ENCODE results near the gene UQCRHL.
A peak's percentile ranks its signal among the peaks of the same experiment; 100 is the strongest.
"Not testable (repeated sequence)": the region's sequence is repeated elsewhere in the genome, so short reads cannot be mapped to it uniquely, and the experiment has no call there.

UQCRHL gene

GRCh38 chr1:15835205-15835740, 27.8 kb upstream of the UQCRHL start:
- DNase-seq: peak in 1 of 2 experiments; percentile 36

- DNase-seq: peak; percentile 89 to 91
Observed at GRCh38 chr1:15834406-15835204, 27.2 kb upstream of the UQCRHL start.

- DNase-seq: no peak
Observed at GRCh38 chr1:15833842-15834405, 26.5 kb upstream of the UQCRHL start.

DNA sequence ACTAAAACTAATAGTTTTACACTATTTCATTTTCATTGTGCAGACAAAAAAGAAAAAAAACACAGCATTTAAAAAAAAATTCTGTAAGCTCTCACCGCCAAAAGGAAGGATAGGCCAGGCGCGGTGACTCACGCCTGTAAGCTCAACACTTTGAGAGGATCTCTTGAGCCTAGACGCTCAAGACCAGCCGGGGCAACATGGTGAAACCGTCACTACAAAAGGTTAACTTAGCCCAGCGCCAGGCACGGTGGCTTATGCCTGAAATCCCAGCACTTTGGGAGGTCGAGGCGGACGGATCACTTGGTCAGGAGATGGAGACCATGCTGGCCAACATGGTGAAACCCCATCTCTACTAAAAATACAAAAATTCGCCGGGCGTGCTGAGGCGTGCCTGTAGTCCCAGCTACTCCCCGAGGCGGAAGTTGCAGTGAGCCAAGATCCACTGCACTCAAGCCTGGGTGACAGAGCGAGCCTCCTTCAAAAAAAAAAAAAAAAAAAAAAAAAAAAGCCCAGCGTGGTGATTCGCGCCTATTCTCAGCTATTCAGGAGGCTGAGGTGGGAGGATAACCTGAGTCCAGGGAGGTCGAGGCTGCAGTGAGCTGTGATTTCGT, 25.7 kb upstream of the UQCRHL start:
- DNase-seq: no peak

GRCh38 chr1:15830258-15830657, 22.8 kb upstream of the UQCRHL start:
- DNase-seq: no peak

DNA sequence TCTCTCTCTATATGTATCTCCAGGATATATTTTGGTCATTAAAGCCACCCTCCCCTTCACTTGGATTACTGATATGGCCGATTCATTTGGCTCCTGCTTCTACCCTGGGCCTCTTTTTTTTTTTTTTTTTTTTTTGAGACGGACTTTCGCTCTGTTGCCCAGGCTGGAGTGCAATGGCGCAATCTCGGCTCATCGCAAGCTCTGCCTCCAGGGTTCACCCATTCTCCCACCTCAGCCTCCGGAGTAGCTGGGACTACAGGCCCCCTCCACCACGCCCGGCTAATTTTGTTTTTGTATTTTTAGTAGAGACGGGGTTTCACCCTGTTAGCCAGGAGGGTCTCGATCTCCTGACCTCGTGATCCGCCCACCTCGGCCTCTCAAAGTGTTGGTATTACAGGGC, 21.5 kb upstream of the UQCRHL start:
- DNase-seq: not testable (repeated sequence)

DNA sequence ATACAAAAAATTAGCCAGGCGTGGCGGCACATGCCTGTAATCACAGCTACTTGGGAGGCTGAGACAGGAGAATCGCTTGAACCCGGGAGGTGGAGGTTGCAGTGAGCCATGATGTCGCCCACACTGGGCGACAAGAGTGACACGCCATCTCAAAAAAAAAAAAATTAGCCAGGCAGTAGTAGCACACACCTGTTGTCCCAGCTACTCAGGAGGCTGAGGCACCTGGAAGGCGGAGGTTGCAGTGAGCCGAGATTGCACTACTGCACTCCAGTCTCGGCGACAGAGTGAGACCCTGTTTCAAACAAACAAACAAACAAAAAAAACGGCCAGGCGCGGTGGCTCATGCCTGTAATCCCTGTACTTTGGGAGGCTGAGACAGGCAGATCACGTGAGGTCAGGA, 20.1 kb upstream of the UQCRHL start:
- DNase-seq: not testable (repeated sequence)

GRCh38 chr1:15826810-15827507, 19.5 kb upstream of the UQCRHL start:
- no peak for DNase-seq

GRCh38 chr1:15825800-15826199, 18.4 kb upstream of the UQCRHL start:
- no peak for DNase-seq

DNA sequence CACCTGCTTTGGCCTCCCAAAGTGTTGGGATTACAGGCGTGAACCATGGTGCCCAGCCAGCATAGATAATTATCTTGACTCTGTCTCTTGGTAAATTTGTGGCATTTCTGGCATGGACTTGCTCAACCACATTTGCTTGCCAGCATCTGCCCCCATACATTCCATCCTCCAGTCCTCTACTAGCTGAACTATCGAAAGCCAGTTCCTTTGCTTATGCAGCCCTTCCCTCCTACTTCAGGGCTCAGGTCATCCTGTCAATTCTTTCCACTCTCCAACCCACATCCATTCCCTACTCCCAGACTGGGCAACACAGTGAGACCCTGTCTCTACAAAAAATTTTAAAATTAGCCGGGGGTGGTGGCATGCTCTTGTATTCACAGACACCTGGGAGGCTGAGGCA, 13.0 kb upstream of the UQCRHL start:
- DNase-seq: no peak

DNA sequence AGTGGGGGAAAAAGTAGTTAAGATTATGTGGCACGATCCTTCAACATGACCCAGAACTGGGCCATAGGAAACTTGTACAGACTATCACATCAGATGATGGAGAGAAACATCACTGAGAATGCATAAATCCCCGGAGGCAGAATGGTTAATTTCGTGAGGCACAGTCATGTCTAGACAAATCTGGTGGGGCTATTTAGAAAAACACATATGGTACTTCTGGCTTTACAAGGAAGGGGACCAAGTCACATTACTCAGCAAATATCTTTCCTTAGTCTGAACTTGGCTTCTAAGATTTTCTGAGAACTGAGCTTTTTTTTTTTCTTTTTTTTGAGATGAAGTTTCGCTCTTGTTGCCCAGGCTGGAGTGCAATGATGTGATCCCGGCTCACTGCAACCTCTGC, 9.2 kb upstream of the UQCRHL start:
- no peak for DNase-seq

GRCh38 chr1:15810073-15810472, 2.6 kb upstream of the UQCRHL start:
- no peak for DNase-seq

DNA sequence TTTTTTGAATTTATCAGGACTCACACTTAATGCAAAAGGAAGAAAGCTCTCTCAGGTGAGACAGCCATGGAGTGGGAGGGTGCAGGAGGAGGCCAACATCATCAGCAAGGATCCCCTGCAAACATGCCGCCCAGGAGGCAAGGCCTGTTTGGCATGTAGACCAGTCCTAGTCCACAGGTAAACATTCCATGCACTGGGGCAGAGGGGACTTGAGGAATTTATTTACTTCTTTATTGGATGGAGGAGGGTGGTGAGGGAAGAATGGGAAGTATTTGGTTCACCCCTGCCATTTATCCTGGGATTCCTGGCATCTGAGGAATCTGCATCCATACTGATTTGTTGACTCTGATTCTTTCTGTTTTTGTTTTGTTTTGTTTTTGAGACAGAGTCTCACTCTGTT, 1.5 kb upstream of the UQCRHL start:
- no peak for DNase-seq

- no peak for DNase-seq
Observed at GRCh38 chr1:15807121-15807520, 328 bp downstream of the UQCRHL start.

- no peak for DNase-seq
Observed at GRCh38 chr1:15804060-15804459, 3.4 kb downstream of the UQCRHL start.

GRCh38 chr1:15803380-15803779, 4.1 kb downstream of the UQCRHL start:
- DNase-seq: peak in 1 of 2 experiments; percentile 51

DNA sequence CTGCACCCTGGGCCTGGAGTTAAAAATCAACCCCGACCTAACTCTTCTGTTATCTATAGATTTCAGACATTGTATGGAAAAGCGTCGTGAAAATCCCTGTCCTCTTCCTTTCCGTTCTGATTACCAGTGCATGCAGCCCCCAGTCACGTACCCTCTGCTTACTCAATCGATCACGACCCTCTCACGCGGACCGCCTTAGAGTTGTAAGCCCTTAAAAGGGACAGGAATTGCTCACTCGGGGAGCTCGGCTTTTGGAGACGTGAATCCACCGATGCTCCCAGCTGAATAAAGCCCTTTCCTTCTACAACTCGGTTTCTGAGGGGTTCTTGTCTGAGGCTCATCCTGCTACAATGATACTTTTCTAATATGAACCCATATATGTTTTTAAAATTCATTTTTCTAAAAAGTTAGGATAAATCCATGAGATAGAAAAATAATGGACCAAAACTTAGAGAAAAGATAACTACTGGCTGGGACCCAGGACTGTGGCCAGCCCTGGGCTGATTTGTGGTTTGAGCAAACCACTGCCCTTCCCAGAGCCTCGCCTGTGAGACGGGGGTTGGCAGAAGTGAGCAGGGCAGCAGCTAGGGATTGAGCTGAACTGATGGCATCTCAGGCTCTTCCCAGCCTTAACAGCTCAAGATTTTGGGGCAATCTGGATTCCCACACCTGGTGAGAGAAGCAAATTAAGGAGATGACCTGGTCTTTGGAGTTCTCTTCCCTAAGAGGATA, 5.0 kb downstream of the UQCRHL start:
- DNase-seq: no peak

DNA sequence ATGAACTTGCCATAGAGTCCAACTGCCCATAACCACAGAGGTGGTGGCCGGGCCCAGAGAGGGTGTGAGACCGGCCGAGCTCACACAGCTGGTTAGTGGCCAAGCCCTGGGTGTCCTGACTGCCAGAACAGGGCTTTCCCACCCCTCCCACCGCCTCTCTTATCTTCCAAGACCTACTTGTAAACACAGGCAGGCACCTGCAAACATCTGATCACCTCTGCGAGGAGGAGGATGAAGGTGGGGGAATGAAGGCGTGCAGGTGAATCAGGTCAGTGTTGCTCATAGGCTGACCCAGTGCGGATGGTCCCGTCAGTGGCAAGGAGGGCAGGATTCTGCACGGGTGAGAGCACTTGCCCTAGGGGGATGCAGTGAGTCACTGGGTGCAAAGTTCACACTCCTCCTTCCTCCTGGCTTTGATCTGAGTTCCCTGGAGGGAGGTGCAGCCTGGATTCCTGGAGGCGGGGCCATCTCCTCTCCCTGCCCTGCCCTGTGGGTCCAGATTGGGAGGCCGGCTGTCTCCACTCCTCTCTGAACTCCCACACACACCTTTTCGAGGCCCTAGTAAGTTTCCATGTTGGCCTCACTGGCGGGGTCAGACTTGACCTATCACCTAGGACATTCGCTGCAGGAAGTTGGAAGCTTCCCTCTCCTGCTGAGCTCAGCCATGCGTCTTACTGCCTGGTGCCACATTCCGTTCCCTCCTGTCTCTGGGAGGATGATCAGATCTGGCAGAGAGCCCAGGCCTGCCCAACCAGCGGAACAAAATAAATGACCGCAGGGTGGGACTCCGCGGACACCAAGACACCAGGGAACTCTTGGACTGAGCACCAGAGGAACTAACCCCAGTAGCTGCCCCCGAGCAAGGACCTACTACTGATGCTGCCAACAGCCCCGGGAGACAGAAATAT, 7.3 kb downstream of the UQCRHL start:
- no peak for DNase-seq

- no peak for DNase-seq
Observed at GRCh38 chr1:15799004-15799867, 8.2 kb downstream of the UQCRHL start.

DNA sequence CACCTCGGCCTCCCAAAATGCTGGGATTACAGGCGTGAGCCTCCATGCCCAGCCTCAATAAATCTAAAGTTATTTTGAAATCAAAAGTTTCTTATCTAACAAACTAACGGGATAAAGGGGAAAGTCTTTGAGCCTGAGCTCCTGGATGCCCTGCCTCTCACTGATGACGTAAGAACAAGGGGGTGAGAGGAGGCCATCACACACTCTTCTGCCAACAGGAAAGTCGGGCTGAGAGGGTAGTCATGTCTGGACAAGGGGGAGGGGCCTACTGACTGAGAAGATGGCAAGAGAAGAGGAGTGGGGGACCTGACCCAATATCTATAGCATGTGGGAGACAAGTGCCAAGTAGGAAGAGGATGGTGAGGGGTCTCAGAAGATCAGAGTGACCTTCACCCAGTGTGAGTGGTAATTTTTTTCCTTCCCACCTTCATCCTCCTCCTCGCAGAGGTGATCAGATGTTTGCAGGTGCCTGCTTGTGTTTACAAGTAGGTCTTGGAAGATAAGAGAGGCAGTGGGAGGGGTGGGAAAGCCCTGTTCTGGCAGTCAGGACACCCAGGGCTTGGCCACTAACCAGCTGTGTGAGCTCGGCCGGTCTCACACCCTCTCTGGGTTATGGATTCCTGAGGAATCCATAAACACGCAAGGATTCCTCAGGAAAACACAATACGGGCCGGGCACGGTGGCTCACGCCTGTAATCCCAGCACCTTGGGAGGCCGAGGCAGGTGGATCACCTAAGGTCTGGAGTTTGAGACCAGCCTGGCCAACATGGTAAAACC, 9.6 kb downstream of the UQCRHL start:
- DNase-seq: no peak
